ENCODE measurements around the gene SNF8. TPM values are rescaled to one million over a fixed set of nuclear protein-coding genes. Genes with fewer than 3 reads are reported as not detected.

SNF8 gene
- total and polyA plus RNA-seq, 4 donors: 78.8 to 217 (median 116) TPM

GRCh38 chr17:48905987-48906515 is 38.6 kb downstream of the SNF8 start:
- Histone ChIP-seq H3K27me3 (ENCODE audit: control insufficient read depth in 1 of 2, insufficient read depth in 2 of 2, low read length in 1 of 2) (no peaks in the 10 kb centered on the region), H3K27ac (ENCODE audit: low read depth in 1 of 2, low read length in 2 of 2) (no peak overlapping the region), H3K4me1 (ENCODE audit: control insufficient read depth in 1 of 2, insufficient read depth in 2 of 2, low read length in 2 of 2) (no peaks in the 10 kb centered on the region), H3K36me3 (ENCODE audit: control insufficient read depth in 1 of 2, insufficient read depth in 2 of 2, low read length in 1 of 2) (no peaks in the 10 kb centered on the region), H3K4me3 (ENCODE audit: low read length in 2 of 2) (no peak overlapping the region), H3K9me3 (ENCODE audit: control insufficient read depth, low read length) (no peaks in the 10 kb centered on the region)
- intact Hi-C loops (cut with DNase I): loop anchor here in 1 of 2 donors (5.0 kb wide), 1 partner anchor 36 kb away; the partner anchor contains the start of gene SNF8
- DNase-seq: no peak
- WGBS, 2 donors: 79 to 90% methylated on average over 9 of the region's 9 CpGs
- ATAC-seq (ENCODE audit: low FRiP score): no peak

DNA sequence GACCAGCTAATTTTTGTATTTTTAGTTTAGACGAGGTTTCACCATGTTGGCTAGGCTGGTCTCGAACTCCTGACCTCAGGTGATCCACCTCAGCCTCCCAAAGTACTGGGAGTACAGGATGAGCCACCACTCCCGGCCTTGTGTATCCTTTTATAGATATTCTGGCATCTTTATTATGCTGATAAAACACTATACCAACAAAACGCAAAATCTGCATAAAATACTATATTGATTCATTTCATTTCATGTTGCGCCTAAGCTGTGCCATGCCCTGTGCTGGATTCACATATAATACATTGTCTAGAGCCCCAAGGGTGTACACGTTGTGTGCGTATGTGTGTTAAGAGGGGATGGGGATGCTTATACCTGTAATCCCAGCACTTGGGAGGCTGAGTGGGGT is 40.2 kb downstream of the SNF8 start:
- DNase-seq: peak in 1 of 2 donors; percentile 1
- WGBS, 2 donors: 89 to 90% methylated on average over 7 of the region's 7 CpGs
- no peak for ATAC-seq (ENCODE audit: low FRiP score)
- intact Hi-C loops (cut with DNase I): no loop called here
- no peak overlapping the region for H3K27ac ChIP-seq (ENCODE audit: low read depth in 1 of 2, low read length in 2 of 2)
- no peaks in the 10 kb centered on the region for H3K4me1 ChIP-seq (ENCODE audit: control insufficient read depth in 1 of 2, insufficient read depth in 2 of 2, low read length in 2 of 2)
- no peaks in the 10 kb centered on the region for H3K27me3 ChIP-seq (ENCODE audit: control insufficient read depth in 1 of 2, insufficient read depth in 2 of 2, low read length in 1 of 2)
- no peak overlapping the region for H3K4me3 ChIP-seq (ENCODE audit: low read length in 2 of 2)
- no peaks in the 10 kb centered on the region for H3K36me3 ChIP-seq (ENCODE audit: control insufficient read depth in 1 of 2, insufficient read depth in 2 of 2, low read length in 1 of 2)
- no peaks in the 10 kb centered on the region for H3K9me3 ChIP-seq (ENCODE audit: control insufficient read depth, low read length)

GRCh38 chr17:48903401-48903800 is 41.2 kb downstream of the SNF8 start:
- no peak overlapping the region for H3K27ac ChIP-seq (ENCODE audit: low read depth in 1 of 2, low read length in 2 of 2)
- no peak overlapping the region for H3K4me3 ChIP-seq (ENCODE audit: low read length in 2 of 2)
- 91 to 100% methylated on average over 1 of the region's 1 CpG for WGBS, 2 donors
- no peaks in the 10 kb centered on the region for H3K9me3 ChIP-seq (ENCODE audit: control insufficient read depth, low read length)
- no peaks in the 10 kb centered on the region for H3K27me3 ChIP-seq (ENCODE audit: control insufficient read depth in 1 of 2, insufficient read depth in 2 of 2, low read length in 1 of 2)
- H3K36me3 ChIP-seq (ENCODE audit: control insufficient read depth in 1 of 2, insufficient read depth in 2 of 2, low read length in 1 of 2): no peaks in the 10 kb centered on the region
- no peaks in the 10 kb centered on the region for H3K4me1 ChIP-seq (ENCODE audit: control insufficient read depth in 1 of 2, insufficient read depth in 2 of 2, low read length in 2 of 2)
- intact Hi-C loops (cut with DNase I): no loop called here
- peak in 1 of 2 donors; percentile 3 for DNase-seq
- ATAC-seq (ENCODE audit: low FRiP score): no peak

- 65 to 72% methylated on average over 1 of the region's 1 CpG for WGBS, 2 donors
- no peak for ATAC-seq (ENCODE audit: low FRiP score)
- Histone ChIP-seq H3K27me3 (ENCODE audit: control insufficient read depth in 1 of 2, insufficient read depth in 2 of 2, low read length in 1 of 2) (no peaks in the 10 kb centered on the region), H3K4me1 (ENCODE audit: control insufficient read depth in 1 of 2, insufficient read depth in 2 of 2, low read length in 2 of 2) (no peaks in the 10 kb centered on the region), H3K27ac (ENCODE audit: low read depth in 1 of 2, low read length in 2 of 2) (no peak overlapping the region), H3K9me3 (ENCODE audit: control insufficient read depth, low read length) (no peaks in the 10 kb centered on the region), H3K36me3 (ENCODE audit: control insufficient read depth in 1 of 2, insufficient read depth in 2 of 2, low read length in 1 of 2) (peaks cover 0 to 2% of the 10 kb centered on the region in 2 donors), H3K4me3 (ENCODE audit: low read length in 2 of 2) (no peak overlapping the region)
- DNase-seq: peak in 1 of 2 donors; percentile 24
- intact Hi-C loops (cut with DNase I): no loop called here
These were observed 43.4 kb downstream of the SNF8 start for GRCh38 chr17:48901241-48901640.

DNA sequence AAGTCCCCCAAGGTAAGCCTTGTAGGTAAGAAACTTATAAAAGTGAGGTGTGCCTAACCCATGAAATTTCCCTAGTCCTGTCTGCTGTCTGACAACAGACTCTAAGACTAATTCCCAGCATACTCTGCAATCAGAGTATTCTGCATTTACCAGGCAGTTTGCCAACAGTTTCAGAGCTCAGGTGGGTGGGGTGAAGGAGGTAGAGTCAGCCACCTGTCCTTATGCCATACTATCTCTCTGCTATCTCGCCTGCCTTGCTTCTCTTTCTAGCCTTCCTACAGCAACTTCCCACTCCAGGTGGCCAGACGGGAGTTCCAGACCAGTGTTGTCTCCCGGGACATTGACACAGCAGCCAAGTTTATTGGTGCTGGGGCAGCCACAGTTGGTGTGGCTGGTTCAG is 49.8 kb downstream of the SNF8 start:
- intact Hi-C loops (cut with DNase I): loop anchor here in 1 of 2 donors (5.0 kb wide), 2 partner anchors 122 to 137 kb away; no protein-coding TSS in a partner anchor
- ATAC-seq (ENCODE audit: low FRiP score) (no peak), DNase-seq (peak in 1 of 2 donors; percentile 33)
- Histone ChIP-seq H3K27me3 (ENCODE audit: control insufficient read depth in 1 of 2, insufficient read depth in 2 of 2, low read length in 1 of 2) (no peaks in the 10 kb centered on the region), H3K4me1 (ENCODE audit: control insufficient read depth in 1 of 2, insufficient read depth in 2 of 2, low read length in 2 of 2) (no peaks in the 10 kb centered on the region), H3K9me3 (ENCODE audit: control insufficient read depth, low read length) (no peaks in the 10 kb centered on the region), H3K4me3 (ENCODE audit: low read length in 2 of 2) (no peak overlapping the region), H3K27ac (ENCODE audit: low read depth in 1 of 2, low read length in 2 of 2) (no peak overlapping the region), H3K36me3 (ENCODE audit: control insufficient read depth in 1 of 2, insufficient read depth in 2 of 2, low read length in 1 of 2) (peaks cover 0 to 2% of the 10 kb centered on the region in 2 donors)
- WGBS, 2 donors: 70 to 89% methylated on average over 3 of the region's 3 CpGs

- DNase-seq: peak in 1 of 2 donors; percentile 8
- WGBS, 2 donors: 58 to 61% methylated on average over 5 of the region's 5 CpGs
- Histone ChIP-seq H3K36me3 (ENCODE audit: control insufficient read depth in 1 of 2, insufficient read depth in 2 of 2, low read length in 1 of 2) (peaks cover 0 to 2% of the 10 kb centered on the region in 2 donors), H3K4me3 (ENCODE audit: low read length in 2 of 2) (peak overlapping the region in 1 of 2 donors; percentile 20), H3K27ac (ENCODE audit: low read depth in 1 of 2, low read length in 2 of 2) (no peak overlapping the region), H3K9me3 (ENCODE audit: control insufficient read depth, low read length) (no peaks in the 10 kb centered on the region), H3K27me3 (ENCODE audit: control insufficient read depth in 1 of 2, insufficient read depth in 2 of 2, low read length in 1 of 2) (no peaks in the 10 kb centered on the region), H3K4me1 (ENCODE audit: control insufficient read depth in 1 of 2, insufficient read depth in 2 of 2, low read length in 2 of 2) (no peaks in the 10 kb centered on the region)
- intact Hi-C loops (cut with DNase I): loop anchor here in 1 of 2 donors (5.0 kb wide), 2 partner anchors 123 to 138 kb away; no protein-coding TSS in a partner anchor
- ATAC-seq (ENCODE audit: low FRiP score): no peak
These were observed 50.8 kb downstream of the SNF8 start for GRCh38 chr17:48893646-48894508.

GRCh38 chr17:48892940-48893645 is 51.5 kb downstream of the SNF8 start:
- 1% methylated on average over 24 of the region's 24 CpGs for WGBS, 2 donors
- ATAC-seq (ENCODE audit: low FRiP score) (peak; percentile 0), DNase-seq (peak in 1 of 2 donors; percentile 54)
- H3K4me3 ChIP-seq (ENCODE audit: low read length in 2 of 2): peak overlapping the region; percentile 20 to 30
- H3K27me3 ChIP-seq (ENCODE audit: control insufficient read depth in 1 of 2, insufficient read depth in 2 of 2, low read length in 1 of 2): no peaks in the 10 kb centered on the region
- H3K36me3 ChIP-seq (ENCODE audit: control insufficient read depth in 1 of 2, insufficient read depth in 2 of 2, low read length in 1 of 2): peaks cover 0 to 2% of the 10 kb centered on the region in 2 donors
- intact Hi-C loops (cut with DNase I): loop anchor here in 1 of 2 donors (1.0 to 5.0 kb wide), 3 partner anchors 15 to 139 kb away; partner anchors contain the start of gene UBE2Z
- H3K27ac ChIP-seq (ENCODE audit: low read depth in 1 of 2, low read length in 2 of 2): no peak overlapping the region
- no peaks in the 10 kb centered on the region for H3K9me3 ChIP-seq (ENCODE audit: control insufficient read depth, low read length)
- no peaks in the 10 kb centered on the region for H3K4me1 ChIP-seq (ENCODE audit: control insufficient read depth in 1 of 2, insufficient read depth in 2 of 2, low read length in 2 of 2)

DNA sequence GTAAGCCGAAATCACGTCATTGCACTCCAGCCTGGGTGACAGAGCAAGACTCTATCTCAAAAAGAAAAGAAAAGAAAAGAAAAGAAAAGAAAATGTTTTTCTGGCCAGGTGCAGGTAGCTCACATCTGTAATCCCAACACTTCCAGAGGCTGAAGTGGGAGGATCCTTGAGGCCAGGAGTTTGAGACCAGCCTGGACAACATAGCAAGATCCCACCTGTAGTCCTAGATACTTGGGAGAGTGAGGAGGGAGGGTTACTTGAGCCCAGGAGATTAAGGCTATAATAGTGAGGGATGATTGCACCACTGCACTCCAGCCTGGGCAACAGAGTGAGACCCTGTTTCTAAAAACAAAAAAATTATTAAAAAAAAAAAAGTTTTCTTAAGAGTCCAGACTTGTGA is 54.6 kb downstream of the SNF8 start:
- no peaks in the 10 kb centered on the region for H3K27me3 ChIP-seq (ENCODE audit: control insufficient read depth in 1 of 2, insufficient read depth in 2 of 2, low read length in 1 of 2)
- 88 to 94% methylated on average over 2 of the region's 2 CpGs for WGBS, 2 donors
- H3K27ac ChIP-seq (ENCODE audit: low read depth in 1 of 2, low read length in 2 of 2): no peak overlapping the region
- no peaks in the 10 kb centered on the region for H3K36me3 ChIP-seq (ENCODE audit: control insufficient read depth in 1 of 2, insufficient read depth in 2 of 2, low read length in 1 of 2)
- no peaks in the 10 kb centered on the region for H3K4me1 ChIP-seq (ENCODE audit: control insufficient read depth in 1 of 2, insufficient read depth in 2 of 2, low read length in 2 of 2)
- intact Hi-C loops (cut with DNase I): loop anchor here in 1 of 2 donors (5.0 kb wide), 2 partner anchors 127 to 142 kb away; no protein-coding TSS in a partner anchor
- H3K4me3 ChIP-seq (ENCODE audit: low read length in 2 of 2): no peak overlapping the region
- ATAC-seq (ENCODE audit: low FRiP score) (no peak), DNase-seq (no peak)
- H3K9me3 ChIP-seq (ENCODE audit: control insufficient read depth, low read length): no peaks in the 10 kb centered on the region
